Neural cell (in vitro differentiated cells): ENCODE data around the gene CD300LF. TPM values are rescaled to one million over a fixed set of nuclear protein-coding genes. Genes with fewer than 3 reads are reported as not detected.

ENCODE experiments used
- H2AFZ ChIP-seq: fragments of 200-600, 300-800 bp; sonication (generic), shearing (Covaris generic); 2 replicates; pipeline ENCODE4 v1.6.0; 2014; ENCODE audit warnings: low read depth, mild to moderate bottlenecking, antibody characterized with exemption, low read length, moderate library complexity
- H3F3A ChIP-seq: fragments of 200-600 bp; shearing (Covaris generic); 2 replicates; pipeline ENCODE4 v1.6.1; 2016; ENCODE audit warnings: mild to moderate bottlenecking, moderate library complexity, mixed read lengths, antibody characterized with exemption, low read length; ENCODE audit not compliant: insufficient read depth, poor library complexity, severe bottlenecking
- H3K27ac ChIP-seq: fragments of 200-600, 300-800 bp; sonication (generic), shearing (Covaris generic); 2 replicates; pipeline ENCODE4 v1.5.1; 2014; ENCODE audit warnings: mild to moderate bottlenecking, low read length, moderate library complexity
- H3K27me3 ChIP-seq: fragments of 300-800, 200-600 bp; sonication (generic), shearing (Covaris generic); 2 replicates; pipeline ENCODE4 v1.6.0; 2014; ENCODE audit warnings: mild to moderate bottlenecking, low read depth, low read length, moderate library complexity; ENCODE audit not compliant: insufficient read depth
- H3K36me3 ChIP-seq: fragments of 300-800, 200-600 bp; sonication (generic), shearing (Covaris generic); 2 replicates; pipeline ENCODE4 v1.5.1; 2014; ENCODE audit warnings: mild to moderate bottlenecking, antibody characterized with exemption, low read length, moderate library complexity; ENCODE audit not compliant: insufficient read depth
- H3K4me2 ChIP-seq: fragments of 300-800, 200-600 bp; sonication (generic), shearing (Covaris generic); 2 replicates; pipeline ENCODE4 v1.6.0; 2014; ENCODE audit warnings: mild to moderate bottlenecking, low read length
- H3K4me3 ChIP-seq: fragments of 300-800, 200-600 bp; sonication (generic), shearing (Covaris generic); 2 replicates; pipeline ENCODE4 v1.5.1; 2014; ENCODE audit warnings: mild to moderate bottlenecking, low read length, moderate library complexity
- H3K79me2 ChIP-seq: fragments of 200-600 bp; shearing (Covaris generic); replicated peaks from 2 replicates; pipeline ENCODE4 v1.6.0; 2014; ENCODE audit warnings: mild to moderate bottlenecking, low read length, moderate library complexity; ENCODE audit not compliant: insufficient read depth
- H3K9ac ChIP-seq: fragments of 300-800, 200-600 bp; sonication (generic), shearing (Covaris generic); 2 replicates; pipeline ENCODE4 v1.6.1; 2016; ENCODE audit warnings: mild to moderate bottlenecking, low read length, mixed read lengths
- H3K9me2 ChIP-seq: fragments of 200-600 bp; shearing (Covaris generic); 2 replicates; pipeline ENCODE4 v1.6.1; 2016; ENCODE audit warnings: mild to moderate bottlenecking, low read length, mixed read lengths; ENCODE audit not compliant: insufficient read depth
- H3K9me3 ChIP-seq: fragments of 200-600, 300-800 bp; sonication (generic), shearing (Covaris generic); 2 replicates; pipeline ENCODE4 v1.6.1; 2016; ENCODE audit warnings: mild to moderate bottlenecking, mixed run types, low read length, moderate library complexity, mixed read lengths
- H4K20me1 ChIP-seq: fragments of 200-600 bp; shearing (Covaris generic); 2 replicates; pipeline ENCODE4 v1.6.1; 2016; ENCODE audit warnings: mild to moderate bottlenecking, mixed run types; ENCODE audit not compliant: insufficient read depth
- CTCF ChIP-seq: fragments of 450-650 bp; IDR thresholded peaks from 2 replicates; pipeline ENCODE4 v1.5.1; 2014; ENCODE audit warnings: antibody characterized with exemption, mild to moderate bottlenecking, moderate library complexity; ENCODE audit not compliant: poor library complexity, severe bottlenecking
- EP300 ChIP-seq: fragments of 450-650 bp; conservative IDR thresholded peaks from 2 replicates; pipeline ENCODE4 v1.6.1; 2014; ENCODE audit warnings: antibody characterized with exemption, mild to moderate bottlenecking, moderate library complexity; ENCODE audit not compliant: poor library complexity, severe bottlenecking
- EZH2 ChIP-seq: fragments of 200-600, 300-800 bp; shearing (Covaris generic), sonication (generic); IDR thresholded peaks from 2 replicates; pipeline ENCODE4 v1.6.1; 2014; ENCODE audit warnings: antibody characterized with exemption, low read length, borderline replicate concordance, mild to moderate bottlenecking; ENCODE audit not compliant: insufficient read depth, poor library complexity, severe bottlenecking
- MXI1 ChIP-seq: fragments of 450-650 bp; conservative IDR thresholded peaks from 2 replicates; pipeline ENCODE4 v1.6.1; 2014; ENCODE audit warnings: antibody characterized with exemption, mild to moderate bottlenecking; ENCODE audit not compliant: poor library complexity, severe bottlenecking
- POLR2AphosphoS5 ChIP-seq: IDR thresholded peaks from 2 replicates; pipeline ENCODE4 v1.6.1; 2012
- RAD21 ChIP-seq: fragments of 450-650 bp; conservative IDR thresholded peaks from 2 replicates; pipeline ENCODE4 v1.6.1; 2014; ENCODE audit warnings: antibody characterized with exemption, mild to moderate bottlenecking, moderate library complexity
- REST ChIP-seq: IDR thresholded peaks from 2 replicates; pipeline ENCODE4 v1.6.1; 2012; ENCODE audit warnings: borderline replicate concordance
- SMC3 ChIP-seq: fragments of 450-650 bp; conservative IDR thresholded peaks from 2 replicates; pipeline ENCODE4 v1.6.1; 2014; ENCODE audit warnings: antibody characterized with exemption, mild to moderate bottlenecking, moderate library complexity; ENCODE audit not compliant: poor library complexity
- TAF1 ChIP-seq: IDR thresholded peaks from 2 replicates; pipeline ENCODE4 v1.6.1; 2012; ENCODE audit warnings: low read depth
- polyA plus RNA-seq: library from polyadenylated mRNA; depleted of rRNA; stranded (reverse); fragments of >200 nt; gene quantifications from 2 replicates; pipeline ENCODE4 v1.2.3, GENCODE V29; 2014

The CD300LF gene
- polyA plus RNA-seq, 1 donor from 2014 or later: not detected

GRCh38 chr17:74677558-74678466, 34.9 kb downstream of the CD300LF start:
- no peaks in the 10 kb centered on the region for H3K9me3 ChIP-seq
- H3K27ac ChIP-seq: no peak overlapping the region
- H3K27me3 ChIP-seq: peaks cover 27% of the 10 kb centered on the region
- no peaks in the 10 kb centered on the region for H4K20me1 ChIP-seq
- no peak overlapping the region for H3K9ac ChIP-seq
- no peaks in the 10 kb centered on the region for H3K79me2 ChIP-seq
- H3K4me3 ChIP-seq: no peak overlapping the region
- no peak overlapping the region for H3K4me2 ChIP-seq
- H3F3A ChIP-seq: no peaks in the 10 kb centered on the region
- TF ChIP-seq CTCF: no peak
- no peak for TF ChIP-seq MXI1
- no peak for TF ChIP-seq RAD21
- TF ChIP-seq SMC3: no peak
- no peak for TF ChIP-seq EZH2
- TF ChIP-seq TAF1: no peak
- TF ChIP-seq EP300: no peak
- no peak for TF ChIP-seq POLR2AphosphoS5
- no peak for TF ChIP-seq REST
- no peaks in the 10 kb centered on the region for H3K9me2 ChIP-seq
- no peak overlapping the region for H2AFZ ChIP-seq
- H3K36me3 ChIP-seq: no peaks in the 10 kb centered on the region

GRCh38 chr17:74671031-74671771, 41.5 kb downstream of the CD300LF start:
- H3K36me3 ChIP-seq: no peaks in the 10 kb centered on the region
- peaks cover 73% of the 10 kb centered on the region for H3K27me3 ChIP-seq
- TF ChIP-seq REST (peak; percentile 98), EP300 (no peak), CTCF (no peak), SMC3 (no peak), MXI1 (no peak), POLR2AphosphoS5 (peak; percentile 22)
- H4K20me1 ChIP-seq: no peaks in the 10 kb centered on the region
- H3K79me2 ChIP-seq: no peaks in the 10 kb centered on the region
- H3K9me2 ChIP-seq: no peaks in the 10 kb centered on the region
- peak overlapping the region; percentile 62 for H3K4me3 ChIP-seq
- H3K9me3 ChIP-seq: no peaks in the 10 kb centered on the region
- no peak overlapping the region for H3K9ac ChIP-seq
- no peak overlapping the region for H2AFZ ChIP-seq
- no peak overlapping the region for H3K27ac ChIP-seq
- H3F3A ChIP-seq: no peaks in the 10 kb centered on the region
- peak overlapping the region; percentile 42 for H3K4me2 ChIP-seq
